GM18498 (cell line): Measurements from ENCODE around the gene CINP.
"Not testable (repeated sequence)": the region's sequence is repeated elsewhere in the genome, so short reads cannot be mapped to it uniquely, and the experiment has no call there.

Experiments
- ATAC-seq: cut with Tn5 transposase; IDR thresholded peaks from one replicate; pipeline ENCODE4 v1.9.1; 2021; ENCODE audit warnings: mild to moderate bottlenecking, moderate library complexity; ENCODE audit not compliant: unreplicated experiment

CINP gene

GRCh38 chr14:102321456-102322422 lies 41.0 kb downstream of the CINP start:
- no peak for ATAC-seq

GRCh38 chr14:102320671-102321455 lies 41.8 kb downstream of the CINP start:
- no peak for ATAC-seq

- peak; percentile 24 for ATAC-seq
Measured at GRCh38 chr14:102320033-102320660, 42.5 kb downstream of the CINP start.

GRCh38 chr14:102319351-102320032 lies 43.2 kb downstream of the CINP start, which contains the start of gene ZNF839:
ZNF839 (plus strand) TSS chr14:102319746; CDS start chr14:102319766, 20 bp downstream.
- peak; percentile 65 for ATAC-seq

- no peak for ATAC-seq
Measured at GRCh38 chr14:102318781-102319276, 43.9 kb downstream of the CINP start.

GRCh38 chr14:102317564-102318248 lies 45.0 kb downstream of the CINP start:
- ATAC-seq, result no peak

GRCh38 chr14:102316743-102317563 lies 45.7 kb downstream of the CINP start:
- peak; percentile 63 for ATAC-seq

GRCh38 chr14:102316338-102316742 lies 46.4 kb downstream of the CINP start:
- no peak for ATAC-seq

- no peak for ATAC-seq
Measured at GRCh38 chr14:102315121-102315520, 47.6 kb downstream of the CINP start.

- peak; percentile 63 for ATAC-seq
Measured at GRCh38 chr14:102314242-102315011, 48.3 kb downstream of the CINP start.

- ATAC-seq, result peak; percentile 97
Measured at GRCh38 chr14:102304611-102305506, 57.8 kb downstream of the CINP start, which contains the start of gene MOK. MOK (minus strand) TSS chr14:102305164; CDS start chr14:102304968, 196 bp downstream.

- ATAC-seq, result no peak
Measured at GRCh38 chr14:102303664-102304063, 59.0 kb downstream of the CINP start.

GRCh38 chr14:102298303-102299070 lies 64.2 kb downstream of the CINP start:
- not testable (repeated sequence) for ATAC-seq
